WERI-Rb-1 (cell line): Measurements from ENCODE around the gene USP24.

ENCODE experiments used
- DNase-seq: peaks from one replicate; pipeline ENCODE4 v3.0.0-alpha.2; 2020
- H3K27ac ChIP-seq: fragments of 250-450 bp; sonication (Bioruptor Pico); 2 replicates; pipeline ENCODE4 v1.5.1; 2020; ENCODE audit warnings: mild to moderate bottlenecking, moderate library complexity
- H3K27me3 ChIP-seq: fragments of 250-450 bp; sonication (Bioruptor Pico); 2 replicates; pipeline ENCODE4 v1.5.1; 2021; ENCODE audit warnings: mild to moderate bottlenecking, low read depth, moderate library complexity; ENCODE audit not compliant: insufficient read depth, severe bottlenecking
- H3K36me3 ChIP-seq: fragments of 250-450 bp; sonication (Bioruptor Pico); 2 replicates; pipeline ENCODE4 v1.5.1; 2020; ENCODE audit warnings: mild to moderate bottlenecking, moderate library complexity
- H3K4me3 ChIP-seq: 2 replicates; pipeline ENCODE4 v1.5.1; 2011; ENCODE audit warnings: low read depth, mild to moderate bottlenecking, control low read depth, low read length
- H3K9me3 ChIP-seq: fragments of 250-450 bp; sonication (Bioruptor Pico); 2 replicates; pipeline ENCODE4 v1.5.1; 2021; ENCODE audit warnings: mild to moderate bottlenecking, moderate library complexity; ENCODE audit not compliant: severe bottlenecking
- TF ChIP-seq, protein P1 (sequence below): IDR thresholded peaks from 2 replicates; pipeline ENCODE4 v1.5.1; 2011; ENCODE audit warnings: low read depth, mild to moderate bottlenecking, control low read depth, inconsistent platforms, low read length

Gene USP24

DNA sequence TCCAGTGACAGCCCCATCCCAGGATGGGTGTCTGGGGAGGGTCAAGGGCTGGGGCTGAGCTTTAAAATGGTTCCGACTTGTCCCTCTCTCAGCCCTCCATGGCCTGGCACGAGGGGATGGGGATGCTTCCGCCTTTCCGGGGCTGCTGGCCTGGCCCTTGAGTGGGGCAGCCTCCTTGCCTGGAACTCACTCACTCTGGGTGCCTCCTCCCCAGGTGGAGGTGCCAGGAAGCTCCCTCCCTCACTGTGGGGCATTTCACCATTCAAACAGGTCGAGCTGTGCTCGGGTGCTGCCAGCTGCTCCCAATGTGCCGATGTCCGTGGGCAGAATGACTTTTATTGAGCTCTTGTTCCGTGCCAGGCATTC is 151.6 kb downstream of the USP24 start:
- TF ChIP-seq, protein P1, sequence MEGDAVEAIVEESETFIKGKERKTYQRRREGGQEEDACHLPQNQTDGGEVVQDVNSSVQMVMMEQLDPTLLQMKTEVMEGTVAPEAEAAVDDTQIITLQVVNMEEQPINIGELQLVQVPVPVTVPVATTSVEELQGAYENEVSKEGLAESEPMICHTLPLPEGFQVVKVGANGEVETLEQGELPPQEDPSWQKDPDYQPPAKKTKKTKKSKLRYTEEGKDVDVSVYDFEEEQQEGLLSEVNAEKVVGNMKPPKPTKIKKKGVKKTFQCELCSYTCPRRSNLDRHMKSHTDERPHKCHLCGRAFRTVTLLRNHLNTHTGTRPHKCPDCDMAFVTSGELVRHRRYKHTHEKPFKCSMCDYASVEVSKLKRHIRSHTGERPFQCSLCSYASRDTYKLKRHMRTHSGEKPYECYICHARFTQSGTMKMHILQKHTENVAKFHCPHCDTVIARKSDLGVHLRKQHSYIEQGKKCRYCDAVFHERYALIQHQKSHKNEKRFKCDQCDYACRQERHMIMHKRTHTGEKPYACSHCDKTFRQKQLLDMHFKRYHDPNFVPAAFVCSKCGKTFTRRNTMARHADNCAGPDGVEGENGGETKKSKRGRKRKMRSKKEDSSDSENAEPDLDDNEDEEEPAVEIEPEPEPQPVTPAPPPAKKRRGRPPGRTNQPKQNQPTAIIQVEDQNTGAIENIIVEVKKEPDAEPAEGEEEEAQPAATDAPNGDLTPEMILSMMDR: no peak
- no peaks in the 10 kb centered on the region for H3K9me3 ChIP-seq
- no peak overlapping the region for H3K27ac ChIP-seq
- no peaks in the 10 kb centered on the region for H3K27me3 ChIP-seq
- no peak for DNase-seq
- H3K4me3 ChIP-seq: no peak overlapping the region
- peaks cover 26% of the 10 kb centered on the region for H3K36me3 ChIP-seq

DNA sequence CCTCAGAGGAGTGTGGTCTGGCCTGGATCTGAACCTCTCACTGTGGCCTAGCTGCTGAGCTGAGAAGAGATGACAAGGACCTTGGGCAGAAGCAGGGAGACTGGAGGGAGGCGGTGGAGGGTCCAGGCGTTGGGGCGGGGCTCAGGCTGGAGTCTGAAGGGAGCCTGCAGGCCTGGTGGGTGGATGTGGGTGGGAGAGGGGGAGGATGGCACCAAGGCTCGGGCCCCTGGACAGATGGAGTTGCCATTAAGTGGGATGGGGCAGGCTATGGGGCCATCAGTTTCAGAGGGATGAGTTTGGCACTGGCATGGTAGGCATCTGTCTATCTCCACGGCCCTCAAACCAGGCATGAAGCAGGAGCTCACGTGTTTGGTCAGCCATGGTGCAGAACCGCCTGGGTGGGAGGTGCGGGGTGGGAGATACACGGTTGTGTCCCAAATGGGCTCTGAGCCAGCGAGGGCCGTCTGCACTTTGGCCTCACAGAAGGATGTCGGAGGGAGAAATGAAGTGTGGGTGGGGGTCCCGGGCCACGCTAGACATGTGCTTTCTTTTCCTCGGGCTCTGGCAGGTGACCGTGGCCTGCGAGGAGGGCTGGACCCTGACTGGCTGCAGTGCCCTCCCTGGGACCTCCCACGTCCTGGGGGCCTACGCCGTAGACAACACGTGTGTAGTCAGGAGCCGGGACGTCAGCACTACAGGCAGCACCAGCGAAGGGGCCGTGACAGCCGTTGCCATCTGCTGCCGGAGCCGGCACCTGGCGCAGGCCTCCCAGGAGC is 152.2 kb downstream of the USP24 start:
- no peak overlapping the region for H3K27ac ChIP-seq
- H3K36me3 ChIP-seq: peaks cover 20% of the 10 kb centered on the region
- H3K9me3 ChIP-seq: no peaks in the 10 kb centered on the region
- no peaks in the 10 kb centered on the region for H3K27me3 ChIP-seq
- DNase-seq: no peak
- H3K4me3 ChIP-seq: no peak overlapping the region
- TF ChIP-seq, protein P1: no peak

DNA sequence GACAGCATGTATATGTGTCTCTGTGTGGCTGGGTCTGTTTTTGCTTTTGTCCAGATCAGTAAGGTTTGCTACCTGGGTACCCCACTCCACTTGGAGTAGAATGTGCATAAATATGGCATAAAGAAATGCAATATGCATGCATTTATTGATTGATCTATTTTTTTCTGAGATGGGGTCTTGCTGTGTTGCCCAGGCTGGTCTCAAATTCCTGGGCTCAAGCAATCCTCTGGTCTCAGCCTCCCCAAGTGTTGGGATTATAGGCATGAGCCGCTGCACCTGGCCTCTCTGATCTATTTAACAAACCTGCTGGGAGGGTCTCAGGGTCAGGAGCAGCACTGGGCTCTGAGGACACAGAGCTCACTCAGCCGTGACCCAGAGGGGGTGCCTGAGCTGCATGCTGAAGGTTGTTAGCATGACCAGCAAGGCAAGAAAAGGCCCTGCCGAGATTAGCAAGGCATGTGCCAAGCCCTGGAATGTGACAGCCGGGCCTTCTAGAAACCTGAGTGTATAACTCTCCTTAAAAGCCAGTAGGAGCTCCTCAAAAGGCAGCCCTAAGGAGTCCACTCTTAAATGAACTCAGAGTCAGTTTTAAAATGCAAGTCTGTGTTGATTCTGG is 153.3 kb downstream of the USP24 start:
- peaks cover 8% of the 10 kb centered on the region for H3K36me3 ChIP-seq
- no peak for DNase-seq
- TF ChIP-seq, protein P1: no peak
- no peak overlapping the region for H3K4me3 ChIP-seq
- H3K9me3 ChIP-seq: no peaks in the 10 kb centered on the region
- no peaks in the 10 kb centered on the region for H3K27me3 ChIP-seq
- no peak overlapping the region for H3K27ac ChIP-seq

DNA sequence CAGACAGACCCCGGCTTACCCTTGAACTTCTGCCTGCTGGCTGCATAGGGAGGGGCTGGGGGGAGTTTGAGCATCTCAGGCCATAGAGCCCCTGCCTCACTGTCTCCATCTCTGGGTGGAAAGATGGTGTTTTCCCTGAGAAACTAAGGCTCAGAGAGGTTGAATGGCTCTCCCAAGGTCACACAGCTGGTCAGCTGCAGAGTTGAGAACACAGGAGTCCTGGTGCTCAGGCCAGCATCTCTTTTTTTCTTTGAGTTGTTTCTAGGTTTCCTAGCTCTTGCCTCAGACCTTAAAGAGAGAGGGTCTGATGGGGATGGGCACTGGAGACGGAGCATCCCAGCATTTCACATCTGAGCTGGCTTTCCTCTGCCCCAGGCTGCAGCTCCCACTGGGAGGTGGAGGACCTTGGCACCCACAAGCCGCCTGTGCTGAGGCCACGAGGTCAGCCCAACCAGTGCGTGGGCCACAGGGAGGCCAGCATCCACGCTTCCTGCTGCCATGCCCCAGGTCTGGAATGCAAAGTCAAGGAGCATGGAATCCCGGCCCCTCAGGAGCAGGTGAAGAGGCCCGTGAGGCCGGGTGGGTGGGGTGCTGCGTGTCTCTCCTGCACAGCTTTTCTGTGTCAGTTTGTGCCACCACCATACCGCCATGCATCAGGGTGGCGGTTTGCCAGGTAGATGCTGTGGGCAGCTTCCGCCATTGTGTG is 154.0 kb downstream of the USP24 start:
- DNase-seq: no peak
- Histone ChIP-seq H3K4me3 (no peak overlapping the region), H3K9me3 (no peaks in the 10 kb centered on the region), H3K36me3 (peaks cover 2% of the 10 kb centered on the region), H3K27ac (no peak overlapping the region), H3K27me3 (no peaks in the 10 kb centered on the region)
- TF ChIP-seq, protein P1: no peak

DNA sequence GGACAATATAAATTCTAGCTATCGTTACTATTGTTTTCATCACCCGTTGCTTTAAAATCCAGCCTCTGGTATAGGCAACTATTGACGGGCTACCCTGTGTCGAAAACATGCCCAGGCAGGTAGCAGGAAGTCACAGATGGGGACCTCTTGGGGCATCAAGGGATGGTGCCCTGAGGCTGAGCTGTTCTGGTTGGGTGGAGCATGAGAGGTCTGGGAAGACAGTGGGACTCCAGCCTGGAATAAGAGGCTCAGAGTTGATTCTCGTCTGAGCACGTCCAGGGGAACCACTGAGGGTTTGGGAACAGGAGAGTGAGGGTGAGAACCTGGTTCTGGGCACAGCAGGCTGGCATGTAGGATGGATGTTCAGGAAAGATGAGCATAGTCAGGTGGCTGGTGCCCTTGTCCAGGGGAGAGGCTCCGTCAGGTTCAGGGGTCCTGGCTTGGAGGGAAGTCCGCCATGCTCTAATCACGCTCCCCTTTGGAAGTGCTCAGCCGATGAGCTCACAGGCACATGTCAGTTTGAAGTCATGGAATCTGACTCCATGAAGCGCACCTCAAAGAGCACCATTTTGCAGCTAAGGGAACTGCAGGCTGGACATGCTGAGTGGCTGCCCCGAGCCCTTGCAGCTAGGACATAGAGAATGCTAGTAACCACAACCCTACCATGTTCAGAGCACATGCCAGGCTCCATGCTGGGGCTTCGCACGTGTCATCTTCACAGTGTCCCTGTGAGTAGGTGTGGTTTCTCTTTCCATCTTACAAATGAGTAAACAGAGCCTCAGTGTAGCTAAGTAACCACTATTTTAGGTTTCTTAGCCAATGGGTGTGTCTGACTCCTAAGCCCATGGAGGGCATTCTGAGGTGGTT is 154.8 kb downstream of the USP24 start:
- no peak overlapping the region for H3K4me3 ChIP-seq
- TF ChIP-seq, protein P1: no peak
- H3K27ac ChIP-seq: no peak overlapping the region
- H3K36me3 ChIP-seq: no peaks in the 10 kb centered on the region
- no peaks in the 10 kb centered on the region for H3K9me3 ChIP-seq
- no peaks in the 10 kb centered on the region for H3K27me3 ChIP-seq
- no peak for DNase-seq
